Tongue (tissue), 2 donors: ENCODE results near the gene SPATS2. TPM values are rescaled to one million over a fixed set of nuclear protein-coding genes. Genes with fewer than 3 reads are reported as not detected.
A peak's percentile ranks its signal among the peaks of the same experiment; 100 is the strongest.

Experiments used
- DNase-seq: peaks from one replicate; pipeline ENCODE4 v3.0.0-alpha.2; 2015
- total RNA-seq: library from RNA; depleted of rRNA; stranded (reverse); fragments of >200 nt; gene quantifications from one replicate; pipeline ENCODE4 v1.2.3, GENCODE V29; 2014

The SPATS2 gene
- total RNA-seq, 1 donor from 2014 or later: 28.7 TPM

- no peak for DNase-seq
Measured at GRCh38 chr12:49335955-49336644, 31.2 kb upstream of the SPATS2 start.

- DNase-seq: peak; percentile 89
Measured at GRCh38 chr12:49336645-49337584, 30.3 kb upstream of the SPATS2 start, which contains the start of gene C1QL4. Gene C1QL4 (minus strand): TSS chr12:49337188. CDS start chr12:49336477, 711 bp downstream.

- DNase-seq: no peak
Measured at GRCh38 chr12:49338830-49339463, 28.3 kb upstream of the SPATS2 start.

- DNase-seq: no peak
Measured at GRCh38 chr12:49339464-49339861, 27.8 kb upstream of the SPATS2 start.

- DNase-seq: no peak
Measured at GRCh38 chr12:49340095-49340870, 27.0 kb upstream of the SPATS2 start.

GRCh38 chr12:49340971-49341776 lies 26.1 kb upstream of the SPATS2 start:
- no peak for DNase-seq

GRCh38 chr12:49341777-49342065 lies 25.5 kb upstream of the SPATS2 start:
- no peak for DNase-seq

GRCh38 chr12:49342066-49342913 lies 25.0 kb upstream of the SPATS2 start:
- DNase-seq: peak; percentile 90

- no peak for DNase-seq
Measured at GRCh38 chr12:49342914-49343731, 24.1 kb upstream of the SPATS2 start.

GRCh38 chr12:49344486-49345050 lies 22.7 kb upstream of the SPATS2 start:
- no peak for DNase-seq

- no peak for DNase-seq
Measured at GRCh38 chr12:49345051-49345824, 22.0 kb upstream of the SPATS2 start.

GRCh38 chr12:49345825-49346658 lies 21.2 kb upstream of the SPATS2 start:
- DNase-seq: no peak

- no peak for DNase-seq
Measured at GRCh38 chr12:49346659-49347310, 20.5 kb upstream of the SPATS2 start, which contains the start of gene DNAJC22. Gene DNAJC22 (plus strand): TSS chr12:49346888. CDS start chr12:49348873, 1,985 bp downstream.

- DNase-seq: peak; percentile 83
Measured at GRCh38 chr12:49347311-49348193, 19.7 kb upstream of the SPATS2 start.

GRCh38 chr12:49348781-49349180 lies 18.5 kb upstream of the SPATS2 start:
- no peak for DNase-seq

GRCh38 chr12:49349266-49349665 lies 18.0 kb upstream of the SPATS2 start:
- DNase-seq: no peak
